HepG2 (cell line): ENCODE measurements around the gene KCNQ1OT1. TPM values are rescaled to one million over a fixed set of nuclear protein-coding genes. Genes with fewer than 3 reads are reported as not detected.

ENCODE experiments used
- CREM ChIP-seq, 2 experiments: sonication (generic) in 1 of 2; formaldehyde crosslinking in 1 of 2; IDR thresholded peaks; 2 replicates each; pipeline versions ENCODE4 v1.4.0 to v1.6.1; 2016 to 2020; ENCODE audit warnings: antibody characterized with exemption in 1 of 2, mild to moderate bottlenecking in 1 of 2, missing genetic modification reagents in 1 of 2
- HHEX ChIP-seq: IDR thresholded peaks from 2 replicates; pipeline ENCODE4 v1.6.1; 2016; ENCODE audit warnings: control low read depth
- HMG20A ChIP-seq: IDR thresholded peaks from 2 replicates; pipeline ENCODE4 v1.6.1; 2016; ENCODE audit warnings: borderline replicate concordance
- KDM2A ChIP-seq: sonication (generic); formaldehyde crosslinking; IDR thresholded peaks from 2 replicates; pipeline ENCODE4 v1.4.0; 2020; ENCODE audit warnings: low read depth, missing genetic modification reagents, borderline replicate concordance
- NCOA1 ChIP-seq: sonication (generic); formaldehyde crosslinking; IDR thresholded peaks from 2 replicates; pipeline ENCODE4 v1.9.0; 2021; ENCODE audit warnings: missing genetic modification reagents
- NFE2L2 ChIP-seq: fragments of 150-350 bp; IDR thresholded peaks from 2 replicates; pipeline ENCODE4 v1.6.1; 2014; ENCODE audit warnings: low read length
- RAD21 ChIP-seq: fragments of 450-650 bp; formaldehyde crosslinking; IDR thresholded peaks from 2 replicates; pipeline ENCODE4 v1.5.0; 2020; ENCODE audit warnings: mild to moderate bottlenecking
- RXRB ChIP-seq: IDR thresholded peaks from 2 replicates; pipeline ENCODE4 v1.6.1; 2016; ENCODE audit warnings: borderline replicate concordance, missing genetic modification reagents, missing compliant biosample characterization
- SOX5 ChIP-seq: IDR thresholded peaks from 2 replicates; pipeline ENCODE4 v1.6.1; 2016; ENCODE audit warnings: borderline replicate concordance
- SP1 ChIP-seq, 2 experiments: fragments of 450-650 bp in 1 of 2; sonication (generic) in 1 of 2; formaldehyde crosslinking in 1 of 2; IDR thresholded peaks; 2 replicates each; pipeline versions ENCODE4 v1.4.0 to v1.6.1; 2016 to 2020; ENCODE audit warnings: missing genetic modification reagents in 1 of 2
- TFDP2 ChIP-seq: sonication (generic); formaldehyde crosslinking; IDR thresholded peaks from 2 replicates; pipeline ENCODE4 v1.4.0; 2020; ENCODE audit warnings: missing genetic modification reagents
- THAP9 ChIP-seq: sonication (generic); formaldehyde crosslinking; IDR thresholded peaks from 2 replicates; pipeline ENCODE4; 2020; ENCODE audit warnings: missing genetic modification reagents, mild to moderate bottlenecking, borderline replicate concordance
- ZKSCAN5 ChIP-seq: sonication (generic); formaldehyde crosslinking; IDR thresholded peaks from 2 replicates; pipeline ENCODE4 v1.5.1; 2020; ENCODE audit warnings: mild to moderate bottlenecking, missing genetic modification reagents
- ZNF121 ChIP-seq: sonication (generic); formaldehyde crosslinking; IDR thresholded peaks from 2 replicates; pipeline ENCODE4 v1.5.0; 2020; ENCODE audit warnings: mild to moderate bottlenecking, missing genetic modification reagents
- ZNF263 ChIP-seq: sonication (generic); formaldehyde crosslinking; IDR thresholded peaks from 2 replicates; pipeline ENCODE4 v1.4.0; 2020; ENCODE audit warnings: missing genetic modification reagents
- ZNF280D ChIP-seq: sonication (generic); formaldehyde crosslinking; IDR thresholded peaks from 2 replicates; pipeline ENCODE4 v1.5.1; 2020; ENCODE audit warnings: mild to moderate bottlenecking, missing genetic modification reagents
- ZNF331 ChIP-seq: sonication (generic); formaldehyde crosslinking; IDR thresholded peaks from 2 replicates; pipeline ENCODE4 v1.4.0; 2020; ENCODE audit warnings: missing genetic modification reagents
- ZNF615 ChIP-seq: sonication (generic); formaldehyde crosslinking; IDR thresholded peaks from 2 replicates; pipeline ENCODE4 v1.5.0; 2020; ENCODE audit warnings: mild to moderate bottlenecking, missing genetic modification reagents, borderline replicate concordance
- ZNF710 ChIP-seq: sonication (generic); formaldehyde crosslinking; IDR thresholded peaks from 2 replicates; pipeline ENCODE4 v1.5.0; 2020; ENCODE audit warnings: mild to moderate bottlenecking, missing genetic modification reagents, borderline replicate concordance
- ZSCAN9 ChIP-seq: IDR thresholded peaks from 2 replicates; pipeline ENCODE4 v1.6.1; 2016; ENCODE audit warnings: borderline replicate concordance
- polyA plus RNA-seq, 8 experiments: library from polyadenylated mRNA; depleted of rRNA in 3 of 8; stranded (reverse) in 7 of 8; unstranded in 1 of 8; fragments of >200 nt; fragmentation: Illumina TruSeq in 4 of 8; extraction: Trizol in 4 of 8; gene quantifications; 2 replicates each; pipeline versions ENCODE4 v1.2.1 to v1.2.3, GENCODE V29; 2011 to 2016; ENCODE audit warnings: low read depth in 4 of 8, missing spikeins in 1 of 8, mixed read lengths in 1 of 8; ENCODE audit not compliant: insufficient read depth in 1 of 8
- total RNA-seq, 5 experiments: library from RNA; depleted of rRNA; stranded (reverse); fragments of >200 nt; fragmentation: Illumina TruSeq; extraction: Trizol; gene quantifications; 2 replicates each; pipeline ENCODE4 v1.2.3, GENCODE V29; 2016; ENCODE audit warnings: low read depth in 1 of 5

KCNQ1OT1 gene
- total and polyA plus RNA-seq, 2 of the 13 experiments (the other 11 are each of a cell fraction or from before 2014, with no cell fraction given), result 1.3 to 18.9 TPM

GRCh38 chr11:2728663-2729332 is 29.0 kb upstream of the KCNQ1OT1 start (continued):
- TF ChIP-seq HMG20A (CRISPR knock-in tag), result peak; percentile 59; the same call in 1 of the 2 replicates
- peak; percentile 72; the same call in 1 of the 2 replicates for TF ChIP-seq ZSCAN9 (CRISPR knock-in tag)
- no peak for TF ChIP-seq SP1 (IDR thresholded peaks at IDR 0.05)
- peak; percentile 32; the same call in 1 of the 2 replicates for TF ChIP-seq SP1 (CRISPR knock-in tag; IDR thresholded peaks at IDR 0.05)
- TF ChIP-seq HHEX (CRISPR knock-in tag), result no peak
- peak; percentile 85 for TF ChIP-seq ZNF263 (CRISPR knock-in tag)
- peak; percentile 72; the same call in 1 of the 2 replicates for TF ChIP-seq NCOA1 (CRISPR knock-in tag)
- TF ChIP-seq NFE2L2, result 0 out of 2 replicates have a peak, but pooled peaks have one; percentile 9
- peak; percentile 67 for TF ChIP-seq RAD21 (CRISPR knock-in tag)
- peak; percentile 84 for TF ChIP-seq KDM2A (CRISPR knock-in tag)
- peak; percentile 82 for TF ChIP-seq CREM (IDR thresholded peaks at IDR 0.05)
- no peak for TF ChIP-seq CREM (CRISPR knock-in tag; IDR thresholded peaks at IDR 0.05)
- TF ChIP-seq ZKSCAN5 (CRISPR knock-in tag), result no peak
- TF ChIP-seq TFDP2, result peak; percentile 44; the same call in 1 of the 2 replicates
- peak; percentile 60; the same call in 1 of the 2 replicates for TF ChIP-seq ZNF331 (CRISPR knock-in tag)
- peak; percentile 96 for TF ChIP-seq SOX5 (CRISPR knock-in tag)
- 0 out of 2 replicates have a peak, but pooled peaks have one; percentile 25 for TF ChIP-seq ZNF710 (CRISPR knock-in tag)
- no peak for TF ChIP-seq ZNF615 (CRISPR knock-in tag)
- no peak for TF ChIP-seq THAP9
- no peak for TF ChIP-seq ZNF121
- TF ChIP-seq RXRB (CRISPR knock-in tag), result peak; percentile 71; the same call in 1 of the 2 replicates
- TF ChIP-seq ZNF280D (CRISPR knock-in tag), result 0 out of 2 replicates have a peak, but pooled peaks have one; percentile 54
